ENCODE measurements around the gene GRPEL1.

DNA sequence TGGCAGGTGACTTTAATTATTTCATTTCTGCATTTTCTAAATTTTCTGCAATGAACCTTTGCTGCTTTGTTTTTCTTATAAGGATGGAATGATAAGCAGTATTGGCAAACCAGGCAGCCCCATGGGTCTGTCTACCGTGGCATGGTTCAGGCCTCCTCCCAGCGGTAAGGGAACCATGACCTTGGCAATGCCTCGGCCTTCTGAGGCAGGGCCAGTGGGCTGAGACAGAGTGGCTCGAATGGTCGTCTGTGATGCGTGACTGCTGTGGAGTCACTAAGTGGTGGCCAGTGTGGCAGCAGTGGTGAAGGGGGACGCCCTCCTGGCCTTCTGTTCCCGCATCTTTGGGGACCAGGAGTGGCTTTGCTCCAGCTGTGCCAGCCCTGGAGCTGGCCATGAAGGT lies 43.6 kb upstream of the GRPEL1 start:
- TF ChIP-seq, protein P1, sequence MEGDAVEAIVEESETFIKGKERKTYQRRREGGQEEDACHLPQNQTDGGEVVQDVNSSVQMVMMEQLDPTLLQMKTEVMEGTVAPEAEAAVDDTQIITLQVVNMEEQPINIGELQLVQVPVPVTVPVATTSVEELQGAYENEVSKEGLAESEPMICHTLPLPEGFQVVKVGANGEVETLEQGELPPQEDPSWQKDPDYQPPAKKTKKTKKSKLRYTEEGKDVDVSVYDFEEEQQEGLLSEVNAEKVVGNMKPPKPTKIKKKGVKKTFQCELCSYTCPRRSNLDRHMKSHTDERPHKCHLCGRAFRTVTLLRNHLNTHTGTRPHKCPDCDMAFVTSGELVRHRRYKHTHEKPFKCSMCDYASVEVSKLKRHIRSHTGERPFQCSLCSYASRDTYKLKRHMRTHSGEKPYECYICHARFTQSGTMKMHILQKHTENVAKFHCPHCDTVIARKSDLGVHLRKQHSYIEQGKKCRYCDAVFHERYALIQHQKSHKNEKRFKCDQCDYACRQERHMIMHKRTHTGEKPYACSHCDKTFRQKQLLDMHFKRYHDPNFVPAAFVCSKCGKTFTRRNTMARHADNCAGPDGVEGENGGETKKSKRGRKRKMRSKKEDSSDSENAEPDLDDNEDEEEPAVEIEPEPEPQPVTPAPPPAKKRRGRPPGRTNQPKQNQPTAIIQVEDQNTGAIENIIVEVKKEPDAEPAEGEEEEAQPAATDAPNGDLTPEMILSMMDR (IDR thresholded peaks at IDR 0.05) = no peak
- TF ChIP-seq CHD2 (IDR thresholded peaks at IDR 0.05; ENCODE audit: low read length, partially characterized antibody) = no peak
- TF ChIP-seq RFX5 (IDR thresholded peaks at IDR 0.05) = no peak
- no peak for TF ChIP-seq FOSL2 (IDR thresholded peaks at IDR 0.05)
- no peak for TF ChIP-seq FOSL2 (CRISPR knock-in tag; IDR thresholded peaks at IDR 0.05)
- no peak for TF ChIP-seq ZSCAN20 (CRISPR knock-in tag; IDR thresholded peaks at IDR 0.05)
- no peak for TF ChIP-seq POLR2A (IDR thresholded peaks at IDR 0.05; ENCODE audit: low read length)
- no peak for TF ChIP-seq EP300 (IDR thresholded peaks at IDR 0.05)
- no peak for TF ChIP-seq BHLHE40 (IDR thresholded peaks at IDR 0.05; ENCODE audit: low read depth, low read length)
- TF ChIP-seq, protein P2, sequence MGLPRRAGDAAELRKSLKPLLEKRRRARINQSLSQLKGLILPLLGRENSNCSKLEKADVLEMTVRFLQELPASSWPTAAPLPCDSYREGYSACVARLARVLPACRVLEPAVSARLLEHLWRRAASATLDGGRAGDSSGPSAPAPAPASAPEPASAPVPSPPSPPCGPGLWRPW (IDR thresholded peaks at IDR 0.05) = no peak

Data from A549 (cell line).